ENCODE results near the gene GATAD2A. TPM values are rescaled to one million over a fixed set of nuclear protein-coding genes. Genes with fewer than 3 reads are reported as not detected.
"Not testable (repeated sequence)": the region's sequence is repeated elsewhere in the genome, so short reads cannot be mapped to it uniquely, and the experiment has no call there.

The GATAD2A gene
- total RNA-seq, 2 experiments from 2014 or later: 91.2 to 100 TPM

DNA sequence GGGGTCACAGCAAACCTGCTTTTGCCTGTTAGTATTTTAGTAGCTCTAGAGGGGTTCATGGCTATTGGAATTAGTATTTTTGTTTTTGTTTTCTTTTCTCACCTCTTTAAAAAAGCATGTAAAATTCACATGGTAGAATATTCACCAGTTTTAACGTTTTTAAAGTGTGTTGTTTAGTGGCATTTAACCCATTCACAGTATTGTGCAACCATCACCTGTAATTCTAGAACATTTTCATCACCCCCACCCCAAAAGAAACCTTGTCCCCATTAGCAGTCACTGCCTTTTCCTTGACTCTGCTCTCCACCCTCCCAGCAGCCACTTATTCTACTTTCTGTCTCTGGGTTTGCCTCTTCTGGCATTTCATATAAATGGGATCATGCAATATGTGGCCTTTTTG is 39.8 kb downstream of the GATAD2A start:
- no peak for DNase-seq
- peaks cover 18% of the 10 kb centered on the region for H3K36me3 Mint-ChIP-seq (ENCODE audit: low read depth)
- H3K4me3 Mint-ChIP-seq: no peak overlapping the region
- peaks cover 9% of the 10 kb centered on the region for H3K9me3 Mint-ChIP-seq
- intact Hi-C loops (cut with micrococcal nuclease): loop anchor here (2.0 kb wide), 1 partner anchor 30 kb away; no protein-coding TSS in a partner anchor
- H3K4me1 Mint-ChIP-seq (ENCODE audit: low read depth): peaks cover 74% of the 10 kb centered on the region
- no peaks in the 10 kb centered on the region for H3K27me3 Mint-ChIP-seq (ENCODE audit: low read depth)
- CTCF ChIA-PET: interaction anchor here (1.0 kb wide), 1 partner anchor 45 kb away, joined by 3 read pairs; no protein-coding TSS in a partner anchor
- H3K27ac Mint-ChIP-seq: peak overlapping the region; percentile 66

DNA sequence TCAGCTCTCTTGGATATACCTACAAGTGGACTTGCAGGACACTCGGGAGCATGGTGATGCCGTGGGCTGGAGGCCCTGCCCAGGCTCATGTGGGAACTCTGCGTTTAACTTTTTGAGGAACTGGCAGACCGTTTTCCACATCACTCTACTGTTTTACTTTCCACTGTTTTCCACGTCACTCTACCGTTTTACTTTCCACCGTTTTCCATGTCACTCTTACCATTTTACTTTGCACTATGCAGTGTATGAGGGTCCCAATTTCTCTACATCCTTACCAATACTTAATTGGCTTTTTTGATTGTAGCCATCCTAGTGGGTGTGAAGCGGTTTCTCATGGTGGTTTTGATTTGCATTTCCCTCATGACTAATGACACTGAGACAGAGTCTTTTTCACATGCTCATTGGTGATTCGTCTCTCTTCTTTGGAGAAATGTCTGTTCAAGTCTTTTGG is 40.5 kb downstream of the GATAD2A start:
- CTCF ChIA-PET: no interaction called here

DNA sequence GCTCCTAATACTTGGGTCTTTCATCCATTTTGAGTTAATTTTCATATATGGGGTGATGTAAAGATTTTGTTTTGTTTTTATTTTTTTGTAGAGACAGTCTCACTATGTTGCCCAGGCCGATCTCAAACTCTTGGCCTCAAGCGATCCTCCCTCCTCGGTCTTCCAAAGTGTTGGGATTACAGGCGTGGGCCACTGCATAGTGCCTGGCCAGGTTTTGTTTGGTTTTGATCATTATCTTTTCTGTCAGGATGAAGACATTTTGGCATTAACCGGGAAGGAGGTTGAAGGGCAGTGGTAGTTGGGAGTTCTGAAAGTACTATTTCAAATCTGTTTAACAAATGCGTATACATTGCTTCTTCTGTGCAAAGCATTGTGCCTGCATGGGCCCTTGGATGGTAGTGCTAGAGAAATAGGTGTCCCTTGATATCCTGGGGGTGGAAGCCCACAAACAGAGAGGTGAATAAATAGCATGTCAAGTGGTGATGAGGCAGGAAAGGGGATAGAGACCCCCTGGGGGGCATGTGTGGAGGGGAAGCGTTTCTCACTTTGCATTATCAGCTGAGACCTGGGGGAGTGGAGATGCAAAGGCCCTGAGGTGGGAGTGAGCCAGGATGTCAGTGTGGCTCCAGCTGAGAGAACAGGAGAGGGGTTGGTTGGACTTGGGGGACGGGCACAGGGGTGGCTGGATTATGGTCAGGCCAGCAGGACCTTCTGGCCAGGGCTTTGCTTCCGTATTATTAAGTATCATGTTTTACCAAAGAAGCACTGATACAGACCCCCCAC is 41.4 kb downstream of the GATAD2A start:
- intact Hi-C loops (cut with micrococcal nuclease): loop anchor here (1.0 to 2.0 kb wide), 4 partner anchors 12 to 62 kb away; no protein-coding TSS in a partner anchor
- Mint-ChIP-seq H3K27ac (peak overlapping the region; percentile 66), H3K36me3 (ENCODE audit: low read depth) (peaks cover 18% of the 10 kb centered on the region), H3K27me3 (ENCODE audit: low read depth) (no peaks in the 10 kb centered on the region), H3K4me3 (no peak overlapping the region), H3K4me1 (ENCODE audit: low read depth) (peaks cover 82% of the 10 kb centered on the region), H3K9me3 (peaks cover 9% of the 10 kb centered on the region)
- DNase-seq: no peak
- CTCF ChIA-PET: interaction anchor here (0.6 to 1.8 kb wide), 2 partner anchors 43 to 761 kb away, joined by 3 to 7 read pairs; no protein-coding TSS in a partner anchor

More for the DNA sequence above, 40.5 kb downstream of the GATAD2A start:
- Mint-ChIP-seq H3K36me3 (ENCODE audit: low read depth) (peaks cover 18% of the 10 kb centered on the region), H3K9me3 (peaks cover 9% of the 10 kb centered on the region), H3K4me3 (no peak overlapping the region), H3K27ac (peak overlapping the region; percentile 66), H3K4me1 (ENCODE audit: low read depth) (peaks cover 75% of the 10 kb centered on the region), H3K27me3 (ENCODE audit: low read depth) (no peaks in the 10 kb centered on the region)
- intact Hi-C loops (cut with micrococcal nuclease): loop anchor here (1.0 to 2.0 kb wide), 4 partner anchors 11 to 35 kb away; no protein-coding TSS in a partner anchor
- peak; percentile 52 for DNase-seq

DNA sequence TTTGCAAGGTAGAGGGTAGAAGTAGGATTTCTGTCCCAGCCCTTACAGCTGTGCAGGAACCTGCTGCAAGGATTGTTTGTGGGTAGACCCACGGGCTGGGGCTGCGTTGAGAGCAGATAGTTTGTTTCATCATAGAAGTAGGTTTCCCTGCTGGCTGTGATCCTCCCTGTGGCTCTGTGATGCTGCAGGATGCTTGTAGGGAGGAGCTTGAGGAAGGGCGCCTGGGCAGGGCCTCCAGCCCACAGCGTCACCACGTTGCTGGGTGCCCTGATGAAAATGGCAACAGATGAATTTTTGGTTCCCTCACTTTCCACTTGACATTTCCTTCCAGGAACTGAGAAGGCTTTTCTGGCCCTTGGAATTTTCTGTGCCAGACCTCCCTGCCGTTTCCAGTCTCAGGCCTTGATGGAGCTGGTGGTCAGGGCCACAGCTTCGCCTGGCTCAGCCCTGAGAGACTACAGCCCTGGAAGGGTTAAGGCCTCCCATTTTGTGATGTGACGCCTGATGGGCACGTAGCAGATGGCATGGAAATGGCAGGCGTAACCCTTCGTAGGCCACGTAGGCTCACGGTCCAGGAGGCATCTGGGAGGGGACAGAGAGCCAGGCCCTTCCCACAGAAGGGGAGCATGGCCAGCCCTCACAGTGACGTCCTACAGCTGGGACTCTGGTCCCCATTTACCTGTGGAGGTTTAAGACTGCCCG is 42.2 kb downstream of the GATAD2A start:
- Mint-ChIP-seq H3K27ac (peak overlapping the region; percentile 66), H3K4me1 (ENCODE audit: low read depth) (peaks cover 87% of the 10 kb centered on the region), H3K27me3 (ENCODE audit: low read depth) (no peaks in the 10 kb centered on the region), H3K36me3 (ENCODE audit: low read depth) (peaks cover 15% of the 10 kb centered on the region), H3K4me3 (no peak overlapping the region), H3K9me3 (peaks cover 9% of the 10 kb centered on the region)
- CTCF ChIA-PET: interaction anchor here (0.7 to 1.8 kb wide), 2 partner anchors 12 to 42 kb away, joined by 3 to 7 read pairs; no protein-coding TSS in a partner anchor
- DNase-seq: peak; percentile 71
- intact Hi-C loops (cut with micrococcal nuclease): loop anchor here (1.0 to 2.0 kb wide), 2 partner anchors 37 to 62 kb away; no protein-coding TSS in a partner anchor

DNA sequence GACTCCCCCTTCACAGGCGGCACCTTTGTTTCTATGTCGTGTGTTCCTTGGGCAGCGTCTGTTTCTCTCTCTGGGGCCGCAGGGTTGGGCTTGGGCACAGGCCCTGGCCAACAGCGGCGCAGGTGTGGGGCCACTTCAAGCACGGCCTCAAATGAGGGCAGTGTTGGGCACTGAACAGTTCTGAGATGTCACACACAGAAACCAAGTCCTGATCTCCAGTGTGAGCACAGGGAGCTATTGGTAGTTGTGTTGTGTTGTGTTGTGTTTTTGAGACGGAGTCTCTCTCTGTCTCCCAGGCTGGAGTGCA is 42.7 kb downstream of the GATAD2A start:
- H3K27me3 Mint-ChIP-seq (ENCODE audit: low read depth): no peaks in the 10 kb centered on the region
- intact Hi-C loops (cut with micrococcal nuclease): no loop called here
- peaks cover 9% of the 10 kb centered on the region for H3K9me3 Mint-ChIP-seq
- H3K4me1 Mint-ChIP-seq (ENCODE audit: low read depth): peaks cover 87% of the 10 kb centered on the region
- DNase-seq: no peak
- H3K27ac Mint-ChIP-seq: peak overlapping the region; percentile 41
- H3K4me3 Mint-ChIP-seq: no peak overlapping the region
- H3K36me3 Mint-ChIP-seq (ENCODE audit: low read depth): peaks cover 11% of the 10 kb centered on the region
- CTCF ChIA-PET: interaction anchor here (0.7 to 1.8 kb wide), 2 partner anchors 12 to 41 kb away, joined by 3 to 7 read pairs; no protein-coding TSS in a partner anchor

DNA sequence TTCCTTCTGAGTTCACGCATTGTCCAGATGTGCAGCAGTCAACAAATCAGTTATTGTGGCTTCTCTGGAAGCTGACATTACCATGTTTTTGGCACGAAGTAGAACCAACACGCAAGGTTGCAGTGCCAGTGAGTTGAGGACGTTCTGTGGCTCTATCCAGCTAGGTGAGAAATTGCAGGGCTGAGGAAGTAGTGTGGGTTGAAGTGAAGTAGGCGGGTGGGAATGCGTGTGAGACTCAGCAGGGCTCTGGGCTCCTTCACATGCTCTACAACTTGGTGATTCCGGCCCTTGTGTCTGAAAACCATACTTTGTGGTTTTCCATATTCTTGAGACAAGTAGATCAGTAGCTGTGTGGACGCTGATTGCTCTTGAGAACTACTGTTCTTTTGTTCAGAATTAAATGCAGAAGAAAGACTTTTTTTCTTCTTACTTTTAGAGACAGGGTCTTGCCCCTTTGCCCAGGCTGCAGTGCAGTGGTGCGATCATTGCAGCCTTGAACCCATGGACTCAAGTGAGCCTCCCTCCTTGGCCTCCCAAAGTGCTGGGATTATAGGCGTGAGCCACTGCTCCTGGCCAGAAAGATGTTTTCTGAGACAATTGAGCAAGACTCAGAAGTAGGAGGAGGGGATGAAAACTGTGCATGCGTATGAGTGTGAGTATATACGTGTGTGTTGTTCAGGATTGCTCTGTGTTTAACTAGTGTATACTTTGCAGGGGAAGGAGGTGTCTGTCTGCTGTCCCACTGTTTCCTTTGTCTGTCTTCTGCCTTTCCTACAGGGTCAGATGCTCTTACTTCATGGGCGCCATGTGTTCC is 46.2 kb downstream of the GATAD2A start:
- no peaks in the 10 kb centered on the region for H3K9me3 Mint-ChIP-seq
- H3K4me3 Mint-ChIP-seq: no peak overlapping the region
- no peaks in the 10 kb centered on the region for H3K27me3 Mint-ChIP-seq (ENCODE audit: low read depth)
- DNase-seq: peak; percentile 51
- peaks cover 67% of the 10 kb centered on the region for H3K4me1 Mint-ChIP-seq (ENCODE audit: low read depth)
- peak overlapping the region; percentile 65 for H3K27ac Mint-ChIP-seq
- H3K36me3 Mint-ChIP-seq (ENCODE audit: low read depth): no peaks in the 10 kb centered on the region
- intact Hi-C loops (cut with micrococcal nuclease): no loop called here
- CTCF ChIA-PET: interaction anchor here (1.3 to 1.8 kb wide), 2 partner anchors 38 to 81 kb away, joined by 3 to 6 read pairs; no protein-coding TSS in a partner anchor

DNA sequence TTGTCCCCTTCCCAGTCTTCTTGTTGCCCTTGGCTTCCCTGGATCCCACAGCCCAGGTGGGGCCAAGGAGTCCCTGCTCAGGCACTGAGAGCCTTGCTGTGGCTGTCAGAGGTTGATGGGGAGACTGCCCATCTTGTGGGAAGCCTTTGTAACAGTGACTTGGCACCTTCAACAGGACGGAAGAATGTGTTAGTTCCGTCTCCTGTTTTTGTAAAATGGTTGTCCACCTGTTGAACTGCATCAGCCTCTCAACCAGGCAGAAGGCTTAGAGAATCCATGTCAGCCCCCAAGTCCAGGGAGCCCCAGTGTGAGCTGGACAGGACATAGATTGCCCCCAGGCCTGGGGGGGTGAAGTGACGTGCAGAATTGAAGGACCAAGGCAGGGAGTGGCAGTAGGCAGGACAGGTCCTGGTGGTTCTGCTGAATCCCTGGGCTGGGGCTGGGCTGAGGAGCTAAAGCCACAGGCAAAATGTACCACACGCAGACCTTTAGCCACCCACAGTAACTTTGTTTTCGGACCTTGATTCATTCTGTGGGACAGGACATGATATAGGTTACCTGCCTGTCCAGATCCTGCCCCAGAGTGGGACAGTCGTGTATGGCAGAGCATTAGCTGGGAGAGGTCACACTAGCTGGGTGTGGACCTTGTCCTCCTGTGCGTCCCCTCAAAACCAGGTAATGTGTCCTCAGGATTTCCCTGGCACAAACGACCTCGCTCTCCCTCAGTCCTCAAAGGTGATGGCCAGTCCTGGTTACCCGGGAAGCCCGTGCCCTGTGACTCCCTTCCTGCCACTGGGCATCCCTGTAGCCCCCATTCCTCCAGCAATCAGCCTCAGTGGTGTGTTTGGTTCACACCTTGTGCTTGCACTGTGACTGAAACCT is 47.0 kb downstream of the GATAD2A start:
- CTCF ChIA-PET: interaction anchor here (1.3 kb wide), 1 partner anchor 80 kb away, joined by 3 read pairs; no protein-coding TSS in a partner anchor
- Mint-ChIP-seq H3K36me3 (ENCODE audit: low read depth) (no peaks in the 10 kb centered on the region), H3K27ac (peak overlapping the region; percentile 65), H3K9me3 (no peaks in the 10 kb centered on the region), H3K27me3 (ENCODE audit: low read depth) (no peaks in the 10 kb centered on the region), H3K4me1 (ENCODE audit: low read depth) (peaks cover 67% of the 10 kb centered on the region), H3K4me3 (no peak overlapping the region)
- intact Hi-C loops (cut with micrococcal nuclease): no loop called here
- DNase-seq: no peak

DNA sequence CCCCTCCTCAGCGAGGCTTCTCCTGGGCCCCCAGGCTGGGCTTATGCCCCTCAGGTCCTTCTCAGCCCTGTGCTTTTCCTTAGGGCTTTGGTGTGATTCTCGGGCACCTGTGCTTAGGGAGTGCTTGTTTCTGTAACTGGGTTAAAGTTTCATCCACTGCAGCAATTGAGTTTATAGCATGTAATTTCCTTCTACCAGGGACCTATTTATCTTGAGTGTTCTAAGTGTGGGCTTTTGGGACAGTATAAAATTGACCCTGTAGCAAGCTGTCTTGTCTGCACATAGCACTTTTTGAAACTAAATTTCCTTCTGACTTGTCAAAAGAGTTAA is 47.6 kb downstream of the GATAD2A start:
- Mint-ChIP-seq H3K4me1 (ENCODE audit: low read depth) (peaks cover 67% of the 10 kb centered on the region), H3K4me3 (no peak overlapping the region), H3K9me3 (no peaks in the 10 kb centered on the region), H3K27me3 (ENCODE audit: low read depth) (no peaks in the 10 kb centered on the region), H3K27ac (no peak overlapping the region), H3K36me3 (ENCODE audit: low read depth) (no peaks in the 10 kb centered on the region)
- CTCF ChIA-PET: interaction anchor here (0.8 kb wide), 1 partner anchor 38 kb away, joined by 3 read pairs; no protein-coding TSS in a partner anchor
- no peak for DNase-seq
- intact Hi-C loops (cut with micrococcal nuclease): no loop called here

DNA sequence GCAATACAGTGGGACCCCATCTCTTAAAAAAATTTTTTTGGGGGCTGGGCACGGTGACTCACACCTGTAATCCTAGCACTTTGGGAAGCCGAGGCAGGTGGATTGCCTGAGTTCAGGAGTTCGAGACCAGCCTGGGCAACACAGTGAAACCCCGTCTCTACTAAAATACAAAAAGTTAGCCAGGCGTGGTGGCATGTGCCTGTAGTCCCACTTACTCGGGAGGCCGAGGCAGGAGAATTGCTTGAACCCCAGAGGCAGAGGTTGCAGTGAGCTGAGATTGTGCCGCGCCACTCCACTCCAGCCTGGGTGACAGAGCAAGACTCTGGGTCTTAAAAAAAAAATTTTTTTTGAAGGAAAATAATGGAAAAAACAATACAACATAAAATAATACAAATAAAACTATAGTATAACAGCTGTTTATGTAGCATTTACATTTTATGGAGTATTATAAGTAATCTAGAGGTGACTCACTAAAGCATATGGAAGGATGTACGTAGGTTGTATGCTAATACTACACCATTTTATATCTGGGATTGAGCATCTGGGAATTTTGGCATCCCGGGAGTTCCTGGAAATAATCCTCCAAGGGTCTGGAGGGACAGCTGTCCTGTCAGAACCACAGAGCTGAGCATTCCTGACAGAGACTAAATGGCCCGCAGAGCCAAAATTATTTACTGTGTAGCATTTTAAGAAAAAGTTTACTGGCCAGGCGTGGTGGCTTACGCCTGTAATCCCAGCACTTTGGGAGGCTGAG is 49.9 kb downstream of the GATAD2A start:
- Mint-ChIP-seq H3K27ac (peak overlapping the region; percentile 16), H3K4me1 (ENCODE audit: low read depth) (peaks cover 72% of the 10 kb centered on the region)
- intact Hi-C loops (cut with micrococcal nuclease): loop anchor here (5.0 kb wide), 1 partner anchor 883 kb away; the partner anchor contains the start of gene UBA52
- not testable (repeated sequence) for DNase-seq; H3K36me3 Mint-ChIP-seq (ENCODE audit: low read depth); H3K27me3 Mint-ChIP-seq (ENCODE audit: low read depth); H3K4me3 Mint-ChIP-seq; H3K9me3 Mint-ChIP-seq
- CTCF ChIA-PET: interaction anchor here (1.1 kb wide), 1 partner anchor 20 kb away, joined by 3 read pairs; no protein-coding TSS in a partner anchor

DNA sequence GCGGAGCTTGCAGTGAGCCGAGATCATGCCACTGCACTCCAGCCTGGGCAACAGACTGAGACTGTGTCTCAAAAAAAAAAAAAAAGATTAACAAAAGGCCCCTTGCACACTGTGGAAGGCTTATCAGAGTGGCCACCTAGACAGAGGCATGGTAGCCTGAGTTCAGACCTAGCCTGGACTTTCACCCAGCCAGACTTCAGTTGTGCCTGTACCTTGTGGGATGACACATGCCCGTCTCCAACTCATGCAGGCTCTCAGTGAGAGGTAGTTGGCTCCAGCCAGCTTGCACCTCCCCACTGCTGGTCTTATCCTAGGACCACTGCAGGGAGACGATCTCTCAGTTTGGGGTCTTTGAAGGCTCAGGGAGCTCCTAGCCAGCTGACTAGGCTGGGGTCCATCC is 52.2 kb downstream of the GATAD2A start:
- H3K4me1 Mint-ChIP-seq (ENCODE audit: low read depth): peaks cover 77% of the 10 kb centered on the region
- H3K27me3 Mint-ChIP-seq (ENCODE audit: low read depth): no peaks in the 10 kb centered on the region
- intact Hi-C loops (cut with micrococcal nuclease): loop anchor here (2.0 to 5.0 kb wide), 2 partner anchors 395 to 885 kb away; partner anchors contain the start of genes SLC25A42 and UBA52
- peak overlapping the region; percentile 96 for H3K27ac Mint-ChIP-seq
- H3K9me3 Mint-ChIP-seq: no peaks in the 10 kb centered on the region
- CTCF ChIA-PET: interaction anchor here (0.6 to 1.5 kb wide), 4 partner anchors 13 to 61 kb away, joined by 3 to 5 read pairs (median 4); no protein-coding TSS in a partner anchor
- no peak overlapping the region for H3K4me3 Mint-ChIP-seq
- no peak for DNase-seq
- H3K36me3 Mint-ChIP-seq (ENCODE audit: low read depth): no peaks in the 10 kb centered on the region

Data from activated naive CD4-positive, alpha-beta T cell treated with anti-CD3 and anti-CD28 coated beads for 36 hours (primary cell).